GM12874 (cell line): ENCODE data around the gene INSYN1.
A peak's percentile ranks its signal among the peaks of the same experiment; 100 is the strongest.

Source experiments
- CTCF ChIP-seq: IDR thresholded peaks from 2 replicates; pipeline ENCODE4 v1.5.1; 2011; ENCODE audit warnings: low read depth, mild to moderate bottlenecking, control low read depth, low read length, moderate library complexity; ENCODE audit not compliant: insufficient read depth

Gene INSYN1

GRCh38 chr15:73724212-73724611 is 28.9 kb downstream of the INSYN1 start:
- no peak for TF ChIP-seq CTCF

- no peak for TF ChIP-seq CTCF
Measured at GRCh38 chr15:73723191-73723590, 30.0 kb downstream of the INSYN1 start.

DNA sequence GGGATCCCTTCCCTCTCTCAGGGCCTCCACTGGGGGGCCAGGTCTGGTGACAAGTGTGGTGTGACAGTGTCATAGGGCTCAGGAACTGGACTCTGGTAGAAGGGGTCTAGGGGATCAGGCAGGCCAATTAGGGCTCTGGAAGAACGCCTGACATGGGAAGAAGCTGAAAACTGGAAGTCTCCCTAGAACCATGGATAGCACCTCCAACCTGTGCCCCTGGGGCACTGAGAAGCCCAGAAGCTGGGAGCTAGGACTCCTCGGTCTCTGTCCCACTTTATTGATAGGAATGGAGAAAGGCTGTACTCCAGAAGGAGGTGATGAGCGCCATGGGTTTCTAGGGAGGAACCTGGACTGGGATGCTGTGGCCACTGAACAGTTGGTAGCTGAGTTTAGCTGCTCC is 30.7 kb downstream of the INSYN1 start:
- no peak for TF ChIP-seq CTCF

GRCh38 chr15:73718694-73719093 is 34.5 kb downstream of the INSYN1 start:
- no peak for TF ChIP-seq CTCF

DNA sequence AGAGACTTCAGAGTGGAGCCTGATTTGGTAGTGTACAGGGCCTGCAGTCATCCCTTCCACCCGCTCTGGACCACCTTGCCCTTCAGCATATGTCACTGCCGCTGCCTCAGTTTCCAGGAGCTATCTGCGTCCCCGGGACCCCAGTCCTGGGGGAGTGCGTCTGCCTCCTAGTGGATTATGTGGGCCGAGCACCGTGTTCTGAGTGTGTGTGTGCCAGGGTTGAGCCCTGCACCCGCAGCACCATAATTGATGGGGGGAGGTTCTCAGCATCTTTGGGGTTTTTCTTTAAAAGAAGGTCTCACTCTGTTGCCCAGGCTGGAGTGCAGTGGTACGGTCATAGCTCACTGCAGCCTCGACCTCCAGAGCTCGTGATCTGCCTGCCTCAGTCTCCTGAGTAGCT is 35.3 kb downstream of the INSYN1 start:
- TF ChIP-seq CTCF: 0 out of 2 replicates have a peak, but pooled peaks have one; percentile 10

GRCh38 chr15:73717206-73717605 is 35.9 kb downstream of the INSYN1 start:
- no peak for TF ChIP-seq CTCF

GRCh38 chr15:73716417-73716816 is 36.7 kb downstream of the INSYN1 start:
- TF ChIP-seq CTCF: no peak

DNA sequence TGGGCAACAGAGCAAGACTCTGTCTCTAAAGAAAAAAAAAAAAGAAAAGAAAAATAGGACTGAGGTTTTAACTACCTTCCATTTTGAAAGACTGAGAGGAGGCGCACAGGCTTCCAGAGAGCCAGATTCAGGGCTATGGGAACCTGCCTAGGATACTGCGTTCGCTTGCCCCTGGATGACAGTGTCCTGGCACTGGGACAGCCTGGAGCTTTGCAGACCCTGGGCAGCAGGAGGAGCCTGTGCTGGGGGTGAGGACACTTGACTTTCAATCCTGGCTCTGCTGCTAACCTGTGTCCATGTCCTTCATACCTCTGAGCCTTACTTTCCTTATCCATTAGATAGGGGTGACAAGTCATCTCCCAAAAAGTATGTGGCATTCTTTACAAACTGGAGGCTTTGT is 37.7 kb downstream of the INSYN1 start:
- no peak for TF ChIP-seq CTCF
